Measurements from ENCODE around the gene CTDSPL. TPM values are rescaled to one million over a fixed set of nuclear protein-coding genes. Genes with fewer than 3 reads are reported as not detected.

CTDSPL gene
- total RNA-seq, 1 experiment from 2014 or later, result 16.6 TPM

DNA sequence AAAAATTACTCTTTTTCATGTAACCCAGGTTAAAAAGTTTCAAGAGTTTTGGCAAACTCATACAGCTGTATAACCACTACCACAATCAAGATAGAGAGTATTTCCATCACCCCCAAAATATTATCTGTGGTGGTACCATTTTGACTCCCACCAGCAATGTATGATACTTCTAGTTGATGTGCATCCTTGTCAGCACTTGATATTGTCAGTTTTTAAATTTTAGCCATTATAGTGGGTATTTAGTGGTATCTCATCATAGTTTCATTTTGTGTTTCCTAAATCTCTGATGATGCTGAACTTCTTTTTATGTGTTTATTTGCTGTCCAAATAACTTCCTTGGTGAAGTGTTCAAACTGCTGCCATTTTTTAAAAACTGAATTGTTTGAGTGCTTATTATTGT lies 14.6 kb downstream of the CTDSPL start:
- H3K4me1 ChIP-seq (ENCODE audit: control insufficient read depth, insufficient read depth, low read length), result no peaks in the 10 kb centered on the region
- no peak for DNase-seq (ENCODE audit: low read depth, low spot score)
- CTCF ChIA-PET, result no interaction called here
- H3K27ac ChIP-seq (ENCODE audit: low read length), result no peak overlapping the region
- intact Hi-C loops (cut with micrococcal nuclease; ENCODE audit: unreplicated experiment), result no loop called here
- in situ Hi-C loops (cut with HindIII; ENCODE audit: low pct_unique_long_range_greater_than_20kb, low sequenced_read_pairs), result no loop called here
- no peak for ATAC-seq
- no peak for TF ChIP-seq SIN3A (IDR thresholded peaks at IDR 0.05; ENCODE audit: borderline replicate concordance, insufficient read depth, low read depth, low read length)
- TF ChIP-seq POLR2AphosphoS5 (IDR thresholded peaks at IDR 0.05; ENCODE audit: low read depth, low read length), result no peak
- TF ChIP-seq, protein P1, sequence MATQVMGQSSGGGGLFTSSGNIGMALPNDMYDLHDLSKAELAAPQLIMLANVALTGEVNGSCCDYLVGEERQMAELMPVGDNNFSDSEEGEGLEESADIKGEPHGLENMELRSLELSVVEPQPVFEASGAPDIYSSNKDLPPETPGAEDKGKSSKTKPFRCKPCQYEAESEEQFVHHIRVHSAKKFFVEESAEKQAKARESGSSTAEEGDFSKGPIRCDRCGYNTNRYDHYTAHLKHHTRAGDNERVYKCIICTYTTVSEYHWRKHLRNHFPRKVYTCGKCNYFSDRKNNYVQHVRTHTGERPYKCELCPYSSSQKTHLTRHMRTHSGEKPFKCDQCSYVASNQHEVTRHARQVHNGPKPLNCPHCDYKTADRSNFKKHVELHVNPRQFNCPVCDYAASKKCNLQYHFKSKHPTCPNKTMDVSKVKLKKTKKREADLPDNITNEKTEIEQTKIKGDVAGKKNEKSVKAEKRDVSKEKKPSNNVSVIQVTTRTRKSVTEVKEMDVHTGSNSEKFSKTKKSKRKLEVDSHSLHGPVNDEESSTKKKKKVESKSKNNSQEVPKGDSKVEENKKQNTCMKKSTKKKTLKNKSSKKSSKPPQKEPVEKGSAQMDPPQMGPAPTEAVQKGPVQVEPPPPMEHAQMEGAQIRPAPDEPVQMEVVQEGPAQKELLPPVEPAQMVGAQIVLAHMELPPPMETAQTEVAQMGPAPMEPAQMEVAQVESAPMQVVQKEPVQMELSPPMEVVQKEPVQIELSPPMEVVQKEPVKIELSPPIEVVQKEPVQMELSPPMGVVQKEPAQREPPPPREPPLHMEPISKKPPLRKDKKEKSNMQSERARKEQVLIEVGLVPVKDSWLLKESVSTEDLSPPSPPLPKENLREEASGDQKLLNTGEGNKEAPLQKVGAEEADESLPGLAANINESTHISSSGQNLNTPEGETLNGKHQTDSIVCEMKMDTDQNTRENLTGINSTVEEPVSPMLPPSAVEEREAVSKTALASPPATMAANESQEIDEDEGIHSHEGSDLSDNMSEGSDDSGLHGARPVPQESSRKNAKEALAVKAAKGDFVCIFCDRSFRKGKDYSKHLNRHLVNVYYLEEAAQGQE (IDR thresholded peaks at IDR 0.05; ENCODE audit: insufficient read depth in 1 of 2, low read depth in 2 of 2, low read length in 1 of 2), result no peak
- no peak for TF ChIP-seq TCF7L2 (IDR thresholded peaks at IDR 0.05; ENCODE audit: low read depth, low read length)
- TF ChIP-seq, protein P2, sequence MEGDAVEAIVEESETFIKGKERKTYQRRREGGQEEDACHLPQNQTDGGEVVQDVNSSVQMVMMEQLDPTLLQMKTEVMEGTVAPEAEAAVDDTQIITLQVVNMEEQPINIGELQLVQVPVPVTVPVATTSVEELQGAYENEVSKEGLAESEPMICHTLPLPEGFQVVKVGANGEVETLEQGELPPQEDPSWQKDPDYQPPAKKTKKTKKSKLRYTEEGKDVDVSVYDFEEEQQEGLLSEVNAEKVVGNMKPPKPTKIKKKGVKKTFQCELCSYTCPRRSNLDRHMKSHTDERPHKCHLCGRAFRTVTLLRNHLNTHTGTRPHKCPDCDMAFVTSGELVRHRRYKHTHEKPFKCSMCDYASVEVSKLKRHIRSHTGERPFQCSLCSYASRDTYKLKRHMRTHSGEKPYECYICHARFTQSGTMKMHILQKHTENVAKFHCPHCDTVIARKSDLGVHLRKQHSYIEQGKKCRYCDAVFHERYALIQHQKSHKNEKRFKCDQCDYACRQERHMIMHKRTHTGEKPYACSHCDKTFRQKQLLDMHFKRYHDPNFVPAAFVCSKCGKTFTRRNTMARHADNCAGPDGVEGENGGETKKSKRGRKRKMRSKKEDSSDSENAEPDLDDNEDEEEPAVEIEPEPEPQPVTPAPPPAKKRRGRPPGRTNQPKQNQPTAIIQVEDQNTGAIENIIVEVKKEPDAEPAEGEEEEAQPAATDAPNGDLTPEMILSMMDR (IDR thresholded peaks at IDR 0.05), result no peak
- H3K36me3 ChIP-seq (ENCODE audit: control insufficient read depth, insufficient read depth, low read length), result no peaks in the 10 kb centered on the region
- no peaks in the 10 kb centered on the region for H3K27me3 ChIP-seq (ENCODE audit: control insufficient read depth, insufficient read depth, low read length)
- H3K9me3 ChIP-seq (ENCODE audit: control insufficient read depth, insufficient read depth, low read depth, low read length), result peaks cover 4% of the 10 kb centered on the region; the same call in 1 of the 2 replicates
- POLR2A ChIA-PET, result no interaction called here
- BruUV-seq (replicated peaks), result no TSS peak
- no peak overlapping the region for H3K4me3 ChIP-seq (ENCODE audit: low read depth in 2 of 2, low read length in 2 of 2)

DNA sequence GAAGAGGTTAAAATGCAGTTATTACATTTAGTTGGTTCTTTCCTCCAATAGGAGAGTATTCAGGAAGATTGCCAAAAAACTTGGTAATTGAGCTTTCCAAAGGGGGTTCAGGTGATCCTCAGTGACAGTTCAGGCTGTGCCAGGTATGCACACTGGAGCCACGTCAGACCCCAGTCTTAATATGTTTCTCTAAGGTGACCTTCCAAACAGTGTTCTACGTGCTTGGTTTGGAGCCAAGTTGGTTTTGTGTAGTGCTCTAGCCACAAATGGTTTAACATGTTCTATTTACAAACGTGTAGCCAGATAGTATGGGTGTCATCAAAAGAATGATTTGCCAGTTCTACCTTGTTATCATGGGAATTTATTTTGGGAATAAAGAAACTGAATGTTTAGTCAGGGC lies 21.0 kb downstream of the CTDSPL start:
- Histone ChIP-seq H3K9me3 (ENCODE audit: control insufficient read depth, insufficient read depth, low read depth, low read length) (no peaks in the 10 kb centered on the region), H3K36me3 (ENCODE audit: control insufficient read depth, insufficient read depth, low read length) (no peaks in the 10 kb centered on the region), H3K27me3 (ENCODE audit: control insufficient read depth, insufficient read depth, low read length) (no peaks in the 10 kb centered on the region), H3K27ac (ENCODE audit: low read length) (no peak overlapping the region), H3K4me1 (ENCODE audit: control insufficient read depth, insufficient read depth, low read length) (no peaks in the 10 kb centered on the region), H3K4me3 (ENCODE audit: low read depth in 2 of 2, low read length in 2 of 2) (no peak overlapping the region)
- DNase-seq (ENCODE audit: low read depth, low spot score), result no peak
- in situ Hi-C loops (cut with HindIII; ENCODE audit: low pct_unique_long_range_greater_than_20kb, low sequenced_read_pairs), result no loop called here
- no TSS peak for BruUV-seq (replicated peaks)
- CTCF ChIA-PET, result no interaction called here
- POLR2A ChIA-PET, result no interaction called here
- intact Hi-C loops (cut with micrococcal nuclease; ENCODE audit: unreplicated experiment), result no loop called here
- ATAC-seq, result no peak
- no peak for TF ChIP-seq POLR2AphosphoS5 (IDR thresholded peaks at IDR 0.05; ENCODE audit: low read depth, low read length)

DNA sequence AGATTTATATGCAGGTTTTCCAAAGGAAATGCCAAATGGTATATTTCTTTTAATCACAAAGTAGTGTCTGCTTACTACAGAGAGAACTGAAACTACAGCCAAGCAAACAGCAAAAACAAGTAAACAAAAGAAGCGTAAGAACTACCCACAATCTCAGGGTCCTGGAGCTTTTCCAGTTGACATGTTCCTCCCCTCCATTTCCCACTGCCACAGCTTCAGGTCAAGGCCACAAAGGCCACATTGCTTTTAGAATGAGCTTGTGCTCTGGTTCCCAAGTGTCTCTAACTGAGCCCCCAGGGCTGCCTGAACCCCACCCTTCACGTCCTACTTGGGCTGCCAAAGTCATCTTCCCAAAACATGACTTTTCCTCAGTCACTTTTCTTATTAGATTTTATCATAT lies 24.1 kb downstream of the CTDSPL start:
- DNase-seq (ENCODE audit: low read depth, low spot score) (no peak), ATAC-seq (no peak)
- BruUV-seq (replicated peaks), result no TSS peak
- Histone ChIP-seq H3K27ac (ENCODE audit: low read length) (no peak overlapping the region), H3K27me3 (ENCODE audit: control insufficient read depth, insufficient read depth, low read length) (no peaks in the 10 kb centered on the region), H3K36me3 (ENCODE audit: control insufficient read depth, insufficient read depth, low read length) (no peaks in the 10 kb centered on the region), H3K4me3 (ENCODE audit: low read depth in 2 of 2, low read length in 2 of 2) (no peak overlapping the region), H3K4me1 (ENCODE audit: control insufficient read depth, insufficient read depth, low read length) (no peaks in the 10 kb centered on the region), H3K9me3 (ENCODE audit: control insufficient read depth, insufficient read depth, low read depth, low read length) (no peaks in the 10 kb centered on the region)
- TF ChIP-seq POLR2AphosphoS5 (IDR thresholded peaks at IDR 0.05; ENCODE audit: low read depth, low read length), result no peak
- TF ChIP-seq, protein P1 (IDR thresholded peaks at IDR 0.05; ENCODE audit: insufficient read depth in 1 of 2, low read depth in 2 of 2, low read length in 1 of 2), result no peak
- TF ChIP-seq, protein P2 (IDR thresholded peaks at IDR 0.05), result no peak
- TF ChIP-seq SIN3A (IDR thresholded peaks at IDR 0.05; ENCODE audit: borderline replicate concordance, insufficient read depth, low read depth, low read length), result no peak
- no peak for TF ChIP-seq TCF7L2 (IDR thresholded peaks at IDR 0.05; ENCODE audit: low read depth, low read length)
- intact Hi-C loops (cut with micrococcal nuclease; ENCODE audit: unreplicated experiment) (no loop called here), in situ Hi-C loops (cut with HindIII; ENCODE audit: low pct_unique_long_range_greater_than_20kb, low sequenced_read_pairs) (no loop called here)
- POLR2A ChIA-PET, result no interaction called here
- CTCF ChIA-PET, result no interaction called here
